Liver (tissue), 3 donors: Measurements from ENCODE around the gene THAP8.

Experiments
- JUND ChIP-seq, 2 donors: IDR thresholded peaks; 2 replicates each; pipeline ENCODE4 v1.6.1; 2016; ENCODE audit warnings: antibody characterized with exemption in 2 of 2
- TAF1 ChIP-seq: conservative IDR thresholded peaks from 2 replicates; pipeline ENCODE4 v1.6.1; 2016; ENCODE audit warnings: antibody characterized with exemption, mild to moderate bottlenecking
- YY1 ChIP-seq: IDR thresholded peaks from 2 replicates; pipeline ENCODE4 v1.6.1; 2016; ENCODE audit warnings: antibody characterized with exemption, mild to moderate bottlenecking
- TF ChIP-seq, protein P1 (sequence below): fragments of 150-350 bp; IDR thresholded peaks from 2 replicates; pipeline ENCODE4 v1.5.1; 2017; ENCODE audit warnings: improper control_type of control experiment, low read depth, low read length; ENCODE audit not compliant: missing input control
- donor health status: healthy.
- donor health status: healthy.

DNA sequence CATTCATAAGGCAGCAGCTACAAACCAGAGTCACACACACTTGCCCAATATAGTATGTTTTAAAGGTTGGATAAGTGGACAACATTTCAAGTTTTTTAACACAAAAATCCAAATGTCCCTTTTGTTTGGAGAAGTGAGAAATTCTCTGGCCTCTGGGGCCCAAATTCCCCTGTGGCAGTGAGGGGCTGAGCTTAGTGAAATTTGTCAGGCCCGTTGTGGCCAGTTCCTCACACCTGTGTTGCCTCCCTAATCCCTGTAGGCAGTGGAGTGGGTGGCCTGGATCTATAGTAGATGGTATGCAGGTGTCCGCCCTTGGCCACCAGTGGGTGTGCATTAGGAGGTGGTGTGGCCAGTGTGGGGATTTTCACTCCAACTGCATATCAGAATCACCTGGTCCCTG, 7.3 kb upstream of the THAP8 start:
- no peak for TF ChIP-seq TAF1
- TF ChIP-seq JUND (IDR thresholded peaks at IDR 0.05), result no peak
- TF ChIP-seq, protein P1, sequence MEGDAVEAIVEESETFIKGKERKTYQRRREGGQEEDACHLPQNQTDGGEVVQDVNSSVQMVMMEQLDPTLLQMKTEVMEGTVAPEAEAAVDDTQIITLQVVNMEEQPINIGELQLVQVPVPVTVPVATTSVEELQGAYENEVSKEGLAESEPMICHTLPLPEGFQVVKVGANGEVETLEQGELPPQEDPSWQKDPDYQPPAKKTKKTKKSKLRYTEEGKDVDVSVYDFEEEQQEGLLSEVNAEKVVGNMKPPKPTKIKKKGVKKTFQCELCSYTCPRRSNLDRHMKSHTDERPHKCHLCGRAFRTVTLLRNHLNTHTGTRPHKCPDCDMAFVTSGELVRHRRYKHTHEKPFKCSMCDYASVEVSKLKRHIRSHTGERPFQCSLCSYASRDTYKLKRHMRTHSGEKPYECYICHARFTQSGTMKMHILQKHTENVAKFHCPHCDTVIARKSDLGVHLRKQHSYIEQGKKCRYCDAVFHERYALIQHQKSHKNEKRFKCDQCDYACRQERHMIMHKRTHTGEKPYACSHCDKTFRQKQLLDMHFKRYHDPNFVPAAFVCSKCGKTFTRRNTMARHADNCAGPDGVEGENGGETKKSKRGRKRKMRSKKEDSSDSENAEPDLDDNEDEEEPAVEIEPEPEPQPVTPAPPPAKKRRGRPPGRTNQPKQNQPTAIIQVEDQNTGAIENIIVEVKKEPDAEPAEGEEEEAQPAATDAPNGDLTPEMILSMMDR, result no peak
- no peak for TF ChIP-seq YY1
